GM18951 (cell line): Measurements from ENCODE around the gene ANTXRL.
A peak's percentile ranks its signal among the peaks of the same experiment; 100 is the strongest.

ENCODE experiments used
- POLR2A ChIP-seq: IDR thresholded peaks from 4 replicates; pipeline ENCODE4 v1.6.1; 2011; ENCODE audit warnings: mild to moderate bottlenecking; ENCODE audit not compliant: insufficient read length, insufficient read depth; ENCODE audit errors: extremely low read depth
- in situ Hi-C: fragments of 300-500 bp; cut with MboI; formaldehyde crosslinking; loops from one replicate; pipeline ENCODE4 v1.12.0; 2022; ENCODE audit warnings: low sequenced_read_pairs, mixed read lengths, inconsistent platforms; ENCODE audit not compliant: unreplicated experiment

The ANTXRL gene

GRCh38 chr10:46273506-46274477, 13.0 kb upstream of the ANTXRL start:
- in situ Hi-C loops = no loop called here
- no peak for TF ChIP-seq POLR2A

- in situ Hi-C loops = no loop called here
- no peak for TF ChIP-seq POLR2A
Observed at GRCh38 chr10:46277840-46278239, 9.0 kb upstream of the ANTXRL start.

- in situ Hi-C loops = loop anchor here (5.0 kb wide), 2 partner anchors 175 to 1100 kb away; partner anchors contain the start of gene ZNF488
Observed at GRCh38 chr10:46282421-46282831, 4.4 kb upstream of the ANTXRL start.

GRCh38 chr10:46282842-46283574, 3.8 kb upstream of the ANTXRL start:
- no peak for TF ChIP-seq POLR2A
- in situ Hi-C loops = loop anchor here (5.0 kb wide), 2 partner anchors 176 to 1099 kb away; partner anchors contain the start of gene ZNF488

- in situ Hi-C loops = loop anchor here (5.0 kb wide), 2 partner anchors 176 to 1099 kb away; partner anchors contain the start of gene ZNF488
Observed at GRCh38 chr10:46283580-46284285, 3.1 kb upstream of the ANTXRL start.

GRCh38 chr10:46284286-46285229, 2.2 kb upstream of the ANTXRL start:
- in situ Hi-C loops = loop anchor here (5.0 kb wide), 2 partner anchors 177 to 1098 kb away; partner anchors contain the start of gene ZNF488
- peak; percentile 58 for TF ChIP-seq POLR2A

More at GRCh38 chr10:46283580-46284285, 3.1 kb upstream of the ANTXRL start:
- TF ChIP-seq POLR2A = no peak

GRCh38 chr10:46285300-46285699, 1.5 kb upstream of the ANTXRL start:
- in situ Hi-C loops = no loop called here
- TF ChIP-seq POLR2A = no peak

- no peak for TF ChIP-seq POLR2A
- in situ Hi-C loops = no loop called here
Observed at GRCh38 chr10:46285966-46286620, 704 bp upstream of the ANTXRL start.

GRCh38 chr10:46287846-46288477, 1.2 kb downstream of the ANTXRL start:
- in situ Hi-C loops = no loop called here
- TF ChIP-seq POLR2A = no peak

- in situ Hi-C loops = no loop called here
- TF ChIP-seq POLR2A = no peak
Observed at GRCh38 chr10:46288601-46289206, 1.9 kb downstream of the ANTXRL start.
